ENCODE measurements around the gene RUNDC3A. TPM values are rescaled to one million over a fixed set of nuclear protein-coding genes. Genes with fewer than 3 reads are reported as not detected.

The RUNDC3A gene
- 0.25 and 0.32 TPM in 2 replicates for total RNA-seq

DNA sequence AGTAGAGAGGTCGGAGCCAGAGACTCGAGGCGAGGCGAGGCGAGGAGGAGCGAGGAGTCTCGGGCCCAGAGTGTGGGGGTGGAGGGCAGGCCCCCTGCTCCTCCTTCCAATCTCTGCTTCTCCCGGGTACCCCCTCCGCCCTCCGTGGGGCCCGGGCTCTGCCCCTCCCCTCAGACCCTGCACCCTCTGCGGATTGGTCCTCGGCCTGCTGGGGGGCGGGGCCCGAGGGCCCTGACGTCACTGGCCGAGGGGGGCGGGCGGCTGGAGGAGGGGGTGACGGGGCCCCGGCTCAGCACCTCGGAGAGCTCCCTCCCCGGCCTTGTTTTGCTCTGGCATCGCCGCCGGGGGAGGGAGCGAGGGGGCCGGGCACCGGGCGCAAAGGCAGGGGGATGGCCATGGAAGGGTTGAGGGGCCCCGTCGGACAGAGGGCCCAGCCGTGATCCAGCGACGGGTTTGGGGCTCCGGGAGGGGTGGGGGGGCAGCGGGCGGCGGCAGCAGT is at the start of gene RUNDC3A:
RUNDC3A (plus strand) TSS at position 282 of the 499 bp plus-strand sequence. CDS start 232 bp downstream, outside the sequence.

DNA sequence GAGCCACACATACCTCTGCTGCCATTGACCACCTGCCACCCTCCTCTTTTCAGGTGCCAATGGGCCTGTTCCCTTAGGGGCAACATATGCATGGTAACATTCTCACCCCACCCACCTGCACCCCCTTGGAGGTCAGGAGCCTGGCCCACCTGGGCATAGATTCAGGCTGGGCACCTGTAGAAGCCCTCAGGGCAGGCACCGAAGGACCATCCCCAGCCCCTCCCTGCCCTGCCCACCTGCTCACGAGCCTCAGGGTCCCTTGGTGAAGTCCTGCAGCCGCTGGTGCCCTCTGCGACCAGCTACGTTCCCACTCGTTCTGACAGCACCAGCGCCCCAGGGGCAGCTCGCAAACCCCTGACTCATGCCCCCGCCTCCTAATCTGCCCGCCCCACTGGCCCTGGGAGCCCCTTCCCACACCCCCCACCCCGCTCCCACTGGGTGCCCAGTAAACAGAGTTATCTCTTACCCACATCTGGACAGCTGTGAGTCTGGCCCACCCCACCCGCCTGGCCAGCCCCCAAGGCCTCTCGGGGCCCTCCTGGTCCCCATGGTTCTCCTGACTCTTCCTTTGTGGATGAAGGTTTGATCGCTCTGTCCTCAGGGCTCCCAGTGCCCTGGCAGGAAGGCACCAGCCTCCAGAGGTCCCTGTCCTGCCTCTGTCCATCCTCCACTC is 40.4 kb upstream of the RUNDC3A start, which contains the start of gene SLC4A1:
SLC4A1 (minus strand) TSS at position 318 of the 673 bp plus-strand sequence. CDS start 5,269 bp downstream, outside the sequence.

DNA sequence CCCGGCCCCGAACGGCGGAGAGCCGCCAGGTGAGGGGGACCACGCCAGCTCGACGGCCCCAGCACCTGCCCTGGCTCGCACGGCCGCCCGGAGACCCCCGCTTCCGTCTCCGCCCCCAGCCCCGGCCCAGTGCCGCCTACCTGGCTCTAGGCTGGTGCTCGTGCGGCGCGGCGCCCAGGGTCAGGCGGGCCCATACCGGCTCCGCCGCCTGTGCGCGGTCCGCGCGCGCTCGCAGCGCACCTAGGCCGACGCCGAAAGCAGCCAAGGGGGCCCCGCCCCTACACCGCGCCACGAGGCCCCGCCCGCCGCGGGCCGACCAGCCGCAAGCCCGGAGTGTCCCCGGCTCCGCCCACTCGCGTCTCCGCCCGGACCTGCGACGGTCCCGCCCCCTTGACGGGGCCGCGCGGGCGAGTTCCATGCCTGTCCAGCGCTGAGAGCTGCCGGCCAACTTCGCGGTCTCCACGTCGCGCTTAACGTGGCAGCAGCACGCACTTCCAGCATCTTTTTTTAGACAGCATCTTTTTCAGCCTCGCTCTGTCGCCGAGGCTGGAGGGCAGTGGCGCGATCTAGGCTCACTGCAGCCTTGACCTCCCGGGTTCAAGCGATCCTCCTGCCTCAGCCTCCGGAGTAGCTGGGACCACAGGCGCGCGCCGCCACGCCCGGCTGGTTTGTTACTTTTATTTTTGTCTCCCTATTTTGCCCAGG is 16.3 kb downstream of the RUNDC3A start, which contains the start of gene SLC25A39:
SLC25A39 (minus strand) TSS at position 253 of the 705 bp plus-strand sequence. CDS start 1,261 bp downstream, outside the sequence.

GRCh38 chr17:44344939-44345453 is 36.6 kb downstream of the RUNDC3A start, which contains the start of gene GRN:
TSS of gene GRN (plus strand) at chr17:44345302. CDS start at chr17:44349165, 3,863 bp downstream.

DNA sequence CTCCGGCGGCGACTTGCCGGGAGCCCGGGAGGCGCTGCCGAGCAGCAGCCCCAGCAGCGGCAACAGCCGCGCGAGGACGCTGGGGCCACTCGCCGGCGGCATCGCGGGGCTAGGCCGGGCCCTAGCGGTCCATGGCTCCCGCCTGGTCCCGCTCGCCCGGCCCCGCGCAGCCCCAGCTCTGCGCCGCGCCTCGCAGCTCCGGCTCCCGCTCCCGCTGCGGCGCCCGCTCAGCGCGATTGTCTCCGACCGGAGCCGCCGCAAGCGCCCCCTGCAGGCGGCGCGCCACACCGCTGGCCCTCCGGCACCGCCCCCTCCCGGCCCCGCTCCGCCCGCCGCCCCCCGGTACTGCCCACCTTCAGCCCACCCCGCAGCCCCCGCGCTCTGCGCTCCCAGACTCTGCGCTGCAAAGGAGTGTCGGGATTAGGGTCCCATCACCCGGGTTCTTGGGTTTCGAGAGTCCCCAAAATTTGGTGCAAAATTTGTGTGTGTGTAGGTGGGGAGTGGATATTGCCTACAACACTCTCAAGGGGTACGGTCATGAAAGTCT is 55.3 kb downstream of the RUNDC3A start, which contains the start of gene FAM171A2:
FAM171A2 (minus strand) TSS at position 241 of the 547 bp plus-strand sequence; CDS start at position 102, 139 bp downstream.

Other genes starting within 250 kb of the RUNDC3A start
- gene LSM12, start 241.9 kb upstream of the RUNDC3A start, total RNA-seq: 14.4 and 21.1 TPM in 2 replicates
- 13.1 and 29.1 TPM in 2 replicates for gene G6PC3, start 237.9 kb upstream of the RUNDC3A start, total RNA-seq
- gene HDAC5, start 185.0 kb upstream of the RUNDC3A start, total RNA-seq: 45.6 and 50.3 TPM in 2 replicates
- gene HROB, start 166.7 kb upstream of the RUNDC3A start, total RNA-seq: 2.6 and 2.8 TPM in 2 replicates
- not detected in 2 replicates for gene ASB16, start 137.9 kb upstream of the RUNDC3A start, total RNA-seq
- gene TMUB2, start 121.6 kb upstream of the RUNDC3A start, total RNA-seq: 24.3 and 36.6 TPM in 2 replicates
- gene ATXN7L3, start 108.7 kb upstream of the RUNDC3A start, total RNA-seq: 31.4 and 43.0 TPM in 2 replicates
- 35.3 and 63.9 TPM in 2 replicates for gene UBTF, start 88.9 kb upstream of the RUNDC3A start, total RNA-seq
- not detected in 2 replicates for gene SLC4A1, start 40.5 kb upstream of the RUNDC3A start, total RNA-seq
- gene SLC25A39, start 16.2 kb downstream of the RUNDC3A start, total RNA-seq: 49.1 and 86.8 TPM in 2 replicates
- gene GRN, start 36.7 kb downstream of the RUNDC3A start, total RNA-seq: 484 and 834 TPM in 2 replicates
- 3.5 and 3.6 TPM in 2 replicates for gene FAM171A2, start 55.3 kb downstream of the RUNDC3A start, total RNA-seq
- under 0.01 and 0.76 TPM in 2 replicates for gene ITGA2B, start 81.0 kb downstream of the RUNDC3A start, total RNA-seq
- 7.6 and 22.1 TPM in 2 replicates for gene GPATCH8, start 194.8 kb downstream of the RUNDC3A start, total RNA-seq
- 0.16 and 0.88 TPM in 2 replicates for gene FZD2, start 248.9 kb downstream of the RUNDC3A start, total RNA-seq

Data from bladder microvascular endothelial cell (primary cell).